NCI-H2107 treated with DMSO at 0.1 percent for 48 hours (cell line): ENCODE data around the gene FBXO2.

ENCODE experiments used
- DNase-seq: peaks from one replicate; lab custom pipeline; 2025; ENCODE audit not compliant: unreplicated experiment; lab: John Stamatoyannopoulos, UW

The FBXO2 gene

GRCh38 chr1:11682287-11682771 is 28.1 kb upstream of the FBXO2 start:
- no peak for DNase-seq

- no peak for DNase-seq
Observed at GRCh38 chr1:11681071-11681771, 27.0 kb upstream of the FBXO2 start, which contains the start of gene MAD2L2. Gene MAD2L2 (minus strand): TSS chr1:11681148. CDS start chr1:11680601, 547 bp downstream.

- no peak for DNase-seq
Observed at GRCh38 chr1:11680270-11681070, 26.2 kb upstream of the FBXO2 start.

GRCh38 chr1:11678442-11678841 is 24.2 kb upstream of the FBXO2 start:
- no peak for DNase-seq

- no peak for DNase-seq
Observed at GRCh38 chr1:11676386-11677103, 22.3 kb upstream of the FBXO2 start.

- no peak for DNase-seq
Observed at GRCh38 chr1:11675325-11675724, 21.1 kb upstream of the FBXO2 start.

GRCh38 chr1:11674488-11674887 is 20.3 kb upstream of the FBXO2 start:
- DNase-seq: no peak

GRCh38 chr1:11673089-11673769 is 19.0 kb upstream of the FBXO2 start:
- no peak for DNase-seq

GRCh38 chr1:11671544-11672286 is 17.5 kb upstream of the FBXO2 start:
- no peak for DNase-seq

- DNase-seq: no peak
Observed at GRCh38 chr1:11671205-11671543, 16.9 kb upstream of the FBXO2 start.

GRCh38 chr1:11670747-11671146 is 16.5 kb upstream of the FBXO2 start:
- DNase-seq: no peak

GRCh38 chr1:11668516-11668915 is 14.3 kb upstream of the FBXO2 start:
- no peak for DNase-seq

- DNase-seq: no peak
Observed at GRCh38 chr1:11664336-11665065, 10.3 kb upstream of the FBXO2 start.

- DNase-seq: no peak
Observed at GRCh38 chr1:11661103-11661502, 6.9 kb upstream of the FBXO2 start.

- no peak for DNase-seq
Observed at GRCh38 chr1:11659748-11660147, 5.5 kb upstream of the FBXO2 start.

- DNase-seq: no peak
Observed at GRCh38 chr1:11658542-11658941, 4.3 kb upstream of the FBXO2 start.

- no peak for DNase-seq
Observed at GRCh38 chr1:11657654-11658053, 3.4 kb upstream of the FBXO2 start.

- DNase-seq: no peak
Observed at GRCh38 chr1:11654939-11655808, 945 bp upstream of the FBXO2 start.

GRCh38 chr1:11653861-11654136 is 430 bp downstream of the FBXO2 start:
- DNase-seq: no peak
